Muscle of back (tissue), 11 donors: ENCODE measurements around the gene FAM120B. TPM values are rescaled to one million over a fixed set of nuclear protein-coding genes. Genes with fewer than 3 reads are reported as not detected.
"Not testable (repeated sequence)": the region's sequence is repeated elsewhere in the genome, so short reads cannot be mapped to it uniquely, and the experiment has no call there.

ENCODE experiments used
- DNase-seq, 3 donors: peaks; one replicate each; pipeline versions ENCODE4 v3.0.0 to v3.0.0-alpha.2; 2013
- polyA plus RNA-seq, 10 donors: library from polyadenylated mRNA; unstranded; fragments of 120-200 nt; gene quantifications; one replicate each; pipeline ENCODE4 v1.2.1, GENCODE V29; 2013; ENCODE audit not compliant: insufficient read length in 10 of 10

Gene FAM120B
- polyA plus RNA-seq, 10 donors, result 20.5 to 29.7 (median 26.7) TPM

GRCh38 chr6:170297576-170298330, 8.8 kb upstream of the FAM120B start:
- no peak for DNase-seq

- DNase-seq, result no peak
Measured at GRCh38 chr6:170298688-170299087, 7.9 kb upstream of the FAM120B start.

GRCh38 chr6:170301184-170301583, 5.4 kb upstream of the FAM120B start:
- no peak for DNase-seq

- DNase-seq, result no peak
Measured at GRCh38 chr6:170305805-170306323, 694 bp upstream of the FAM120B start.

- no peak for DNase-seq
Measured at GRCh38 chr6:170307080-170307545, 555 bp downstream of the FAM120B start.

GRCh38 chr6:170308761-170309160, 2.2 kb downstream of the FAM120B start:
- no peak for DNase-seq

GRCh38 chr6:170311696-170312095, 5.1 kb downstream of the FAM120B start:
- no peak for DNase-seq

- no peak for DNase-seq
Measured at GRCh38 chr6:170312876-170313275, 6.3 kb downstream of the FAM120B start.

- DNase-seq, result no peak
Measured at GRCh38 chr6:170313716-170314295, 7.2 kb downstream of the FAM120B start.

- DNase-seq, result no peak
Measured at GRCh38 chr6:170314983-170315382, 8.4 kb downstream of the FAM120B start.

- DNase-seq, result no peak
Measured at GRCh38 chr6:170316071-170316470, 9.5 kb downstream of the FAM120B start.

- no peak for DNase-seq
Measured at GRCh38 chr6:170317076-170317475, 10.5 kb downstream of the FAM120B start.

- DNase-seq, result peak in 1 of 3 donors; percentile 6
Measured at GRCh38 chr6:170317718-170318117, 11.2 kb downstream of the FAM120B start.

GRCh38 chr6:170329321-170329720, 22.8 kb downstream of the FAM120B start:
- DNase-seq, result no peak

- DNase-seq, result not testable (repeated sequence)
Measured at GRCh38 chr6:170335199-170335598, 28.6 kb downstream of the FAM120B start.

GRCh38 chr6:170344631-170345576, 38.3 kb downstream of the FAM120B start:
- DNase-seq, result no peak

- no peak for DNase-seq
Measured at GRCh38 chr6:170345662-170346061, 39.1 kb downstream of the FAM120B start.

- DNase-seq, result no peak
Measured at GRCh38 chr6:170346649-170347048, 40.1 kb downstream of the FAM120B start.

GRCh38 chr6:170347091-170347490, 40.5 kb downstream of the FAM120B start:
- no peak for DNase-seq

- DNase-seq, result no peak
Measured at GRCh38 chr6:170347975-170348374, 41.4 kb downstream of the FAM120B start.

GRCh38 chr6:170351456-170351855, 44.9 kb downstream of the FAM120B start:
- not testable (repeated sequence) for DNase-seq

GRCh38 chr6:170355190-170355589, 48.6 kb downstream of the FAM120B start:
- not testable (repeated sequence) for DNase-seq
